ENCODE measurements around the gene IL22RA1.

GRCh38 chr1:24156542-24157260 is 13.8 kb upstream of the IL22RA1 start:
- TF ChIP-seq POLR2A (IDR thresholded peaks at IDR 0.05) (no peak), CTCF (IDR thresholded peaks at IDR 0.05) (no peak)
